Measurements from ENCODE around the gene ANKRD26. TPM values are rescaled to one million over a fixed set of nuclear protein-coding genes. Genes with fewer than 3 reads are reported as not detected.

ANKRD26 gene
- total and polyA plus RNA-seq, 2 donors (not counting 3 experiments of a cell fraction or from before 2014, with no cell fraction given): 1.0 to 9.5 TPM

GRCh38 chr10:27143686-27144085 is 43.4 kb upstream of the ANKRD26 start:
- H3K27ac ChIP-seq (ENCODE audit: insufficient read depth, low read depth, low read length): no peak overlapping the region
- H3K4me1 ChIP-seq (ENCODE audit: control insufficient read depth, extremely low read depth, insufficient read depth, low read length): no peaks in the 10 kb centered on the region
- BruUV-seq (replicated peaks): no TSS peak
- H3K4me3 ChIP-seq (replicated peaks in 1 of 3; ENCODE audit: insufficient read depth in 1 of 3, low read depth in 1 of 3, low read length in 3 of 3): no peak overlapping the region
- no peaks in the 10 kb centered on the region for H3K9me1 ChIP-seq (replicated peaks; ENCODE audit: control insufficient read depth, extremely low read depth, insufficient read depth, low read length)
- FAIRE-seq (no peak), DNase-seq (ENCODE audit: low read depth, low spot score) (no peak)
- H2AFZ ChIP-seq (ENCODE audit: low read depth, low read length): no peak overlapping the region
- no peak overlapping the region for H3K9ac ChIP-seq (replicated peaks; ENCODE audit: extremely low read depth, insufficient read depth, low read length)
- no peaks in the 10 kb centered on the region for H3K9me3 ChIP-seq (replicated peaks; ENCODE audit: control insufficient read depth, insufficient read depth, low read length)
- peaks cover 15% of the 10 kb centered on the region in 2 experiments for H3K36me3 ChIP-seq (ENCODE audit: control insufficient read depth in 2 of 2, extremely low read depth in 1 of 2, insufficient read depth in 2 of 2, low read length in 2 of 2)
- ChIA-PET CTCF (interaction anchor here (1.8 kb wide), 1 partner anchor 10 kb away, joined by 4 read pairs; no protein-coding TSS in a partner anchor), POLR2A (no interaction called here)
- TF ChIP-seq, protein P1, sequence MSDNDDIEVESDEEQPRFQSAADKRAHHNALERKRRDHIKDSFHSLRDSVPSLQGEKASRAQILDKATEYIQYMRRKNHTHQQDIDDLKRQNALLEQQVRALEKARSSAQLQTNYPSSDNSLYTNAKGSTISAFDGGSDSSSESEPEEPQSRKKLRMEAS (IDR thresholded peaks at IDR 0.05; ENCODE audit: insufficient read depth, insufficient read length): no peak
- no peak for TF ChIP-seq EZH2 (IDR thresholded peaks at IDR 0.05; ENCODE audit: borderline replicate concordance, low read depth, low read length, severe bottlenecking)
- TF ChIP-seq, protein P2, sequence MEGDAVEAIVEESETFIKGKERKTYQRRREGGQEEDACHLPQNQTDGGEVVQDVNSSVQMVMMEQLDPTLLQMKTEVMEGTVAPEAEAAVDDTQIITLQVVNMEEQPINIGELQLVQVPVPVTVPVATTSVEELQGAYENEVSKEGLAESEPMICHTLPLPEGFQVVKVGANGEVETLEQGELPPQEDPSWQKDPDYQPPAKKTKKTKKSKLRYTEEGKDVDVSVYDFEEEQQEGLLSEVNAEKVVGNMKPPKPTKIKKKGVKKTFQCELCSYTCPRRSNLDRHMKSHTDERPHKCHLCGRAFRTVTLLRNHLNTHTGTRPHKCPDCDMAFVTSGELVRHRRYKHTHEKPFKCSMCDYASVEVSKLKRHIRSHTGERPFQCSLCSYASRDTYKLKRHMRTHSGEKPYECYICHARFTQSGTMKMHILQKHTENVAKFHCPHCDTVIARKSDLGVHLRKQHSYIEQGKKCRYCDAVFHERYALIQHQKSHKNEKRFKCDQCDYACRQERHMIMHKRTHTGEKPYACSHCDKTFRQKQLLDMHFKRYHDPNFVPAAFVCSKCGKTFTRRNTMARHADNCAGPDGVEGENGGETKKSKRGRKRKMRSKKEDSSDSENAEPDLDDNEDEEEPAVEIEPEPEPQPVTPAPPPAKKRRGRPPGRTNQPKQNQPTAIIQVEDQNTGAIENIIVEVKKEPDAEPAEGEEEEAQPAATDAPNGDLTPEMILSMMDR (IDR thresholded peaks at IDR 0.05; ENCODE audit: extremely low read depth in 1 of 2, insufficient read depth in 1 of 2, low read depth in 1 of 2, low read length in 2 of 2): no peak
- TF ChIP-seq POLR2A (IDR thresholded peaks at IDR 0.05; ENCODE audit: low read depth, low read length): no peak
- no peak for TF ChIP-seq MYC (IDR thresholded peaks at IDR 0.05; ENCODE audit: low read depth, low read length)
- TF ChIP-seq GATA2 (IDR thresholded peaks at IDR 0.05; ENCODE audit: insufficient read depth, insufficient read length, low read depth, low read length): no peak
- no peak for TF ChIP-seq POLR2AphosphoS5 (IDR thresholded peaks at IDR 0.05; ENCODE audit: insufficient read depth, low read depth, low read length)
- TF ChIP-seq JUN (IDR thresholded peaks at IDR 0.05; ENCODE audit: borderline replicate concordance, insufficient read depth, insufficient read length, low read depth): no peak
- no peak for TF ChIP-seq FOS (IDR thresholded peaks at IDR 0.05; ENCODE audit: borderline replicate concordance, insufficient read depth, low read length)
- H4K20me1 ChIP-seq (replicated peaks; ENCODE audit: control insufficient read depth, extremely low read depth, insufficient read depth, low read length): peaks cover 5% of the 10 kb centered on the region
- intact Hi-C loops (cut with micrococcal nuclease): no loop called here
- peaks cover 38% of the 10 kb centered on the region for H3K79me2 ChIP-seq (ENCODE audit: control insufficient read depth, insufficient read depth, low read length)
- H3K4me2 ChIP-seq (ENCODE audit: insufficient read depth, low read length): no peak overlapping the region
- no peaks in the 10 kb centered on the region for H3K27me3 ChIP-seq (ENCODE audit: control insufficient read depth in 2 of 2, insufficient read depth in 2 of 2, low read length in 2 of 2)
- dilution Hi-C loops (cut with MboI; ENCODE audit: extremely low pct_ligation_motif_present, low sequenced_read_pairs): no loop called here
